Measurements from ENCODE around the gene TPM4. TPM values are rescaled to one million over a fixed set of nuclear protein-coding genes. Genes with fewer than 3 reads are reported as not detected.

Gene TPM4
- total and polyA plus RNA-seq, 2 of the 13 experiments (the other 11 are each of a cell fraction or from before 2014, with no cell fraction given) = 180 to 188 TPM

DNA sequence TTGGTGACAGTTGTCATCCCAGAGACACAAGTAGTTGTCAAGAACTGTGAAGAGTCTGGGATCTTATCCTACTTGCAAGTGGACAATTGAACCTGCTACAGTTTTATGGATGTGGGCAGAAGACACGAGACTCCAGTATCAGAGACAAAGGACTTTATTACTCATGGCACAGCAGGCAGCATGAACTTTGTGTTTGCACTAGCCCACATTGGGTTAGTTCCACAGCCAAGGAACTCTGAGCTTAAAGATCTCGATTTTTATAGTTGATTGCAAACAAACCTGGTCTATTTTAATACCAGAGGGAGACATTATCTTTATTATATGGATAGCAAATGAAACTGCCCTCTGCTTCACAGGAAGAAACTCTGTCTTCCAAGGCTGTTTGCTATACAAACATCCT is 16.0 kb upstream of the TPM4 start (continued):
- no peak for TF ChIP-seq CEBPG (CRISPR knock-in tag; IDR thresholded peaks at IDR 0.05)
- TF ChIP-seq U2AF1 (optimal IDR thresholded peaks at IDR 0.05; ENCODE audit: low read depth, low read length) = no peak

DNA sequence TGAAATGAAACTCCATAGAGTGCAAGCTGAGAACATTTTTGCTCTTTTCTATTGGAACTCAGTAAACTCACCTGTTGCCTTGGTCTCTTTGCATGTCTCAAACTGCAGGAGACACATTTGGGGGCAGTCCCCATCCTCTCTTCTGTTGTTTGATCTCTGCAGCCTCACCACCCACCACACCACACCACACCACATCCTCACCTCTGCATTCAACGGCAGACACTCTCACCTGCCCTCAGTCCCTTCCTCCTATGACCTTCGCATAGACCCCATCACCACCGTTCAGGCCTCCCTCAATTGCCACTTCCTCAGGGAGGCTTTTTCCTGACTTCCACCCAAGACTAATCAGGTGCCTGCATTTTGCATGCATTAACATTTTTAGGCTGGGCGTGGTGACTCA is 14.4 kb upstream of the TPM4 start:
- POLR2A ChIA-PET = no interaction called here
- CTCF ChIA-PET (ENCODE audit: low intra/inter-chr PET ratio, low total read pairs) = interaction anchor here (1.4 kb wide), 1 partner anchor 124 kb away, joined by 3 read pairs; the partner anchor contains the start of gene FAM32A
- in situ Hi-C loops (cut with HindIII; ENCODE audit: extremely low pct_ligation_motif_present, low pct_unique_long_range_greater_than_20kb) = no loop called here
- BruUV-seq (replicated peaks) = no TSS peak
- DNase-seq (ENCODE audit: low spot score) (no peak), ATAC-seq (no peak), FAIRE-seq (no peak)
- no peak overlapping the region for H3K4me2 ChIP-seq (ENCODE audit: low read depth, low read length)
- no peaks in the 10 kb centered on the region for H3K36me3 ChIP-seq (replicated peaks in 1 of 2; ENCODE audit: control insufficient read depth in 1 of 2, insufficient read depth in 2 of 2, low read length in 2 of 2)
- no peak overlapping the region for H2AFZ ChIP-seq (ENCODE audit: low read length)
- H3K79me2 ChIP-seq (ENCODE audit: insufficient read depth, low read length) = no peaks in the 10 kb centered on the region
- H3K9ac ChIP-seq (ENCODE audit: insufficient read depth, low read depth, low read length) = no peak overlapping the region
- H3K27ac ChIP-seq (ENCODE audit: extremely low read length, insufficient read depth, low read length) = no peak overlapping the region
- no peak overlapping the region for H3K4me3 ChIP-seq (replicated peaks in 1 of 3; ENCODE audit: insufficient read depth in 1 of 3, low read depth in 2 of 3, low read length in 3 of 3)
- H4K20me1 ChIP-seq (ENCODE audit: insufficient read depth, low read length) = no peaks in the 10 kb centered on the region
- H3K9me3 ChIP-seq (ENCODE audit: low read length) = peaks cover 6% of the 10 kb centered on the region
- peaks cover 22% of the 10 kb centered on the region for H3K4me1 ChIP-seq (ENCODE audit: insufficient read depth, low read length)
- TF ChIP-seq, protein P1, sequence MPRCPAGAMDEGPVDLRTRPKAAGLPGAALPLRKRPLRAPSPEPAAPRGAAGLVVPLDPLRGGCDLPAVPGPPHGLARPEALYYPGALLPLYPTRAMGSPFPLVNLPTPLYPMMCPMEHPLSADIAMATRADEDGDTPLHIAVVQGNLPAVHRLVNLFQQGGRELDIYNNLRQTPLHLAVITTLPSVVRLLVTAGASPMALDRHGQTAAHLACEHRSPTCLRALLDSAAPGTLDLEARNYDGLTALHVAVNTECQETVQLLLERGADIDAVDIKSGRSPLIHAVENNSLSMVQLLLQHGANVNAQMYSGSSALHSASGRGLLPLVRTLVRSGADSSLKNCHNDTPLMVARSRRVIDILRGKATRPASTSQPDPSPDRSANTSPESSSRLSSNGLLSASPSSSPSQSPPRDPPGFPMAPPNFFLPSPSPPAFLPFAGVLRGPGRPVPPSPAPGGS (CRISPR knock-in tag; IDR thresholded peaks at IDR 0.05) = no peak
- TF ChIP-seq, protein P2, sequence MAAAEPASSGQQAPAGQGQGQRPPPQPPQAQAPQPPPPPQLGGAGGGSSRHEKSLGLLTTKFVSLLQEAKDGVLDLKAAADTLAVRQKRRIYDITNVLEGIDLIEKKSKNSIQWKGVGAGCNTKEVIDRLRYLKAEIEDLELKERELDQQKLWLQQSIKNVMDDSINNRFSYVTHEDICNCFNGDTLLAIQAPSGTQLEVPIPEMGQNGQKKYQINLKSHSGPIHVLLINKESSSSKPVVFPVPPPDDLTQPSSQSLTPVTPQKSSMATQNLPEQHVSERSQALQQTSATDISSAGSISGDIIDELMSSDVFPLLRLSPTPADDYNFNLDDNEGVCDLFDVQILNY (CRISPR knock-in tag; conservative IDR thresholded peaks at IDR 0.05) = no peak
- no peak for TF ChIP-seq EZH2 (conservative IDR thresholded peaks at IDR 0.05; ENCODE audit: low read depth, low read length)
- TF ChIP-seq, protein P3, sequence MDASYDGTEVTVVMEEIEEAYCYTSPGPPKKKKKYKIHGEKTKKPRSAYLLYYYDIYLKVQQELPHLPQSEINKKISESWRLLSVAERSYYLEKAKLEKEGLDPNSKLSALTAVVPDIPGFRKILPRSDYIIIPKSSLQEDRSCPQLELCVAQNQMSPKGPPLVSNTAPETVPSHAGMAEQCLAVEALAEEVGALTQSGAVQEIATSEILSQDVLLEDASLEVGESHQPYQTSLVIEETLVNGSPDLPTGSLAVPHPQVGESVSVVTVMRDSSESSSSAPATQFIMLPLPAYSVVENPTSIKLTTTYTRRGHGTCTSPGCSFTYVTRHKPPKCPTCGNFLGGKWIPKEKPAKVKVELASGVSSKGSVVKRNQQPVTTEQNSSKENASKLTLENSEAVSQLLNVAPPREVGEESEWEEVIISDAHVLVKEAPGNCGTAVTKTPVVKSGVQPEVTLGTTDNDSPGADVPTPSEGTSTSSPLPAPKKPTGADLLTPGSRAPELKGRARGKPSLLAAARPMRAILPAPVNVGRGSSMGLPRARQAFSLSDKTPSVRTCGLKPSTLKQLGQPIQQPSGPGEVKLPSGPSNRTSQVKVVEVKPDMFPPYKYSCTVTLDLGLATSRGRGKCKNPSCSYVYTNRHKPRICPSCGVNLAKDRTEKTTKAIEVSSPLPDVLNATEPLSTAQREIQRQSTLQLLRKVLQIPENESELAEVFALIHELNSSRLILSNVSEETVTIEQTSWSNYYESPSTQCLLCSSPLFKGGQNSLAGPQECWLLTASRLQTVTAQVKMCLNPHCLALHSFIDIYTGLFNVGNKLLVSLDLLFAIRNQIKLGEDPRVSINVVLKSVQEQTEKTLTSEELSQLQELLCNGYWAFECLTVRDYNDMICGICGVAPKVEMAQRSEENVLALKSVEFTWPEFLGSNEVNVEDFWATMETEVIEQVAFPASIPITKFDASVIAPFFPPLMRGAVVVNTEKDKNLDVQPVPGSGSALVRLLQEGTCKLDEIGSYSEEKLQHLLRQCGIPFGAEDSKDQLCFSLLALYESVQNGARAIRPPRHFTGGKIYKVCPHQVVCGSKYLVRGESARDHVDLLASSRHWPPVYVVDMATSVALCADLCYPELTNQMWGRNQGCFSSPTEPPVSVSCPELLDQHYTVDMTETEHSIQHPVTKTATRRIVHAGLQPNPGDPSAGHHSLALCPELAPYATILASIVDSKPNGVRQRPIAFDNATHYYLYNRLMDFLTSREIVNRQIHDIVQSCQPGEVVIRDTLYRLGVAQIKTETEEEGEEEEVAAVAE (CRISPR knock-in tag; IDR thresholded peaks at IDR 0.05; ENCODE audit: borderline replicate concordance) = no peak
- no peak for TF ChIP-seq ZNF160 (CRISPR knock-in tag; IDR thresholded peaks at IDR 0.05)
- no peak for TF ChIP-seq HHEX (CRISPR knock-in tag; IDR thresholded peaks at IDR 0.05)
- TF ChIP-seq EEA1 (CRISPR knock-in tag; IDR thresholded peaks at IDR 0.05; ENCODE audit: borderline replicate concordance) = no peak
- no peak for TF ChIP-seq NCOA2 (CRISPR knock-in tag; IDR thresholded peaks at IDR 0.05)
- TF ChIP-seq ZNF616 (CRISPR knock-in tag; IDR thresholded peaks at IDR 0.05; ENCODE audit: low read depth) = no peak
- TF ChIP-seq ZNF782 (CRISPR knock-in tag; IDR thresholded peaks at IDR 0.05; ENCODE audit: borderline replicate concordance) = no peak
- TF ChIP-seq REXO4 (CRISPR knock-in tag; IDR thresholded peaks at IDR 0.05; ENCODE audit: borderline replicate concordance) = no peak
- TF ChIP-seq ZNF138 (CRISPR knock-in tag; IDR thresholded peaks at IDR 0.05; ENCODE audit: low read depth) = no peak
- TF ChIP-seq ZFP1 (CRISPR knock-in tag; IDR thresholded peaks at IDR 0.05) = no peak
- no peak for TF ChIP-seq ZNF333 (CRISPR knock-in tag; IDR thresholded peaks at IDR 0.05; ENCODE audit: borderline replicate concordance)
- TF ChIP-seq, protein P4, sequence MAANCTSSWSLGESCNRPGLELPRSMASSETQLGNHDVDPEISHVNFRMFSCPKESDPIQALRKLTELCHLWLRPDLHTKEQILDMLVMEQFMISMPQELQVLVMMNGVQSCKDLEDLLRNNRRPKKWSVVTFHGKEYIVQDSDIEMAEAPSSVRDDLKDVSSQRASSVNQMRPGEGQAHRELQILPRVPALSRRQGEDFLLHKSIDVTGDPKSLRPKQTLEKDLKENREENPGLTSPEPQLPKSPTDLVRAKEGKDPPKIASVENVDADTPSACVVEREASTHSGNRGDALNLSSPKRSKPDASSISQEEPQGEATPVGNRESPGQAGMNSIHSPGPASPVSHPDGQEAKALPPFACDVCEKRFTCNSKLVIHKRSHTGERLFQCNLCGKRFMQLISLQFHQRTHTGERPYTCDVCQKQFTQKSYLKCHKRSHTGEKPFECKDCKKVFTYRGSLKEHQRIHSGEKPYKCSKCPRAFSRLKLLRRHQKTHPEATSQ (CRISPR knock-in tag; IDR thresholded peaks at IDR 0.05; ENCODE audit: borderline replicate concordance) = no peak
- no peak for TF ChIP-seq PPARG (CRISPR knock-in tag; conservative IDR thresholded peaks at IDR 0.05)
- intact Hi-C loops (cut with micrococcal nuclease; ENCODE audit: unreplicated experiment) = no loop called here
- H3K27me3 ChIP-seq (ENCODE audit: control insufficient read depth in 1 of 2, insufficient read depth in 2 of 2, low read length in 2 of 2) = no peaks in the 10 kb centered on the region
- WGBS (ENCODE audit: low lambda C conversion rate) = 15% methylated on average over 4 of the region's 4 CpGs

Measured in HepG2 (cell line).